Hippocampal formation (tissue), 2 donors: ENCODE data around the gene DISC1.
"Not testable (repeated sequence)": the region's sequence is repeated elsewhere in the genome, so short reads cannot be mapped to it uniquely, and the experiment has no call there.

Experiments
- DNase-seq, 2 donors: peaks; one replicate each; lab custom pipeline; 2025; lab: John Stamatoyannopoulos, UW

The DISC1 gene

DNA sequence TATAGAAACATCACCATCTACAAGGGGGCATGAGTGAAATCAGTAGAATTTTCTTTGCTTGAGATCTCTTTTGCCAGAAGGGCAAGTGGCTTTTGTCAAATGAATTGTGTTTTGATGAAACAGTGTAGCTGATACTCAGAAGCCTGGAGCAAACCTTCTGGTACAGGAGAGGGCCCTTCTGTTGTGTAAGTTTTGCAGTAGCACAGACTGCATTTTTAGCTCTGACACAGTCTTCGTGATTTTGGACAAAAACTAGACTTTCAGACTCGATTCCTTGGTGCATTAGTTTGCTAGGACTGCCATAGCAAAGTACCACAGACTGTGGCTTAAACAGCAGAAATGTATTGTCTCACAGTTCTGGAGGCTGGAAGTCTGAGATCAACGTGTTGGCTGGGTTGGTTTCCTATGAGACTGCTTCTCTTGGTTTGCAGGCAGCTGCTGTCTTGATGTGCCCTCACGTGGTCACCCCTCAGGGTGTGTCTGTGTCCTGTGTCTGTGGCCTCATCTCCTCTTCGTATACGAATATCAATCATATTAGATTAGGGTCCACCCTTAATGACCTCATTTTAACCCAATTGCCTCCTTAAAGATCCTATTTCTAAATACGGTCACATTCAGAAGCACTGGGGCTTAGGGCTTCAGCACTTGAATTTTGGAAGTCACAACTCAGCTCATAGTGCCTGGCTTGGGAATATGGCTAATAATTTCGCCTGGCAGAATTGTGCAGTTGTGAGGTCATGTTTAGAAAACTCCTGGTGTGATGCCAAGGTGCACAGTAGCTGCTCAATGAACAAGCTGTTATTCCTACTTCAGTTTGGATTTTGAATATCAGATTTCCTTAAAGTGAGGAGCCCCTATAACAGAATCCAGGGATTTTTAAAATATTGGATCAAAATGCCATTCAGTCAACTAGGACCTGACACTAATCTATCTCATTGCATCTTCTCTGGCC is 21.2 kb upstream of the DISC1 start:
- DNase-seq = no peak

DNA sequence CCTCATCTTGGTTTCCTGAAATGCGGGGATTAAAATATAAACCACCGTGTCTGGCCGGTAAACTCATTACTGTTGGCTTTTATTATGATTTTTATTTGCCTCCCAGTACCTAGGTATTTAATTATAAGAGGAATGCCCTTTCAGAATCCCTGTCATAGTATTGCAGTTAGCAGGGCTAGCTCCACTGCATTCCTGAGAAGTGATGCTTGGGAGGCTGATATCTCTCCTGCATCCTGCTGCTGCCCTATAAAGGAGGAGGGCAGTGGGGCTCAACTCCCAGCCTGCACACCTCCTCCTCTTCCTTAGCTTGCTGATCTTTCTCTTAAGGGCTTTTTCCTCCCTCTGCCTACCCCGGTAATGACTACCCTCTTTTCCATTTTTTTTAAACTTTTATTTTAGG is 19.9 kb upstream of the DISC1 start:
- DNase-seq = no peak

DNA sequence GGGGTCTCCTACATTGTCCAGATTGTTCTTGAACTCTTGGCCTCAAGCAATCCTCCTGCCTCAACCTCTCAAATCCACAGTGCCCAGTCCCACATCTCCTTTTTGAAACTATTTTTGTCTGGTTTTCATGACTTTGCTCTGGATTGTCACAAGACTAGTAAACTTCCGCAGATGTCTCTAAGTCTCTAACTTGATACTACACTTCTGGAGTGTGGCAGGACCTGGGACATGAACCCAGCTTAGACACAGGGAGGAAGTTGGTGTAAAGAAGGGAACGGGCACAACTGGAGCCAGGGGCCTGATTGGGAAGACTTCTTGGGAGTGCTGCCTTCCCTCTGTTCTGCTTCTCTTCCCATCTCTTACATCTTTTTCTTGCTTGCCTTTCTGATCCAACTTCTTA is 16.2 kb upstream of the DISC1 start:
- DNase-seq = no peak

DNA sequence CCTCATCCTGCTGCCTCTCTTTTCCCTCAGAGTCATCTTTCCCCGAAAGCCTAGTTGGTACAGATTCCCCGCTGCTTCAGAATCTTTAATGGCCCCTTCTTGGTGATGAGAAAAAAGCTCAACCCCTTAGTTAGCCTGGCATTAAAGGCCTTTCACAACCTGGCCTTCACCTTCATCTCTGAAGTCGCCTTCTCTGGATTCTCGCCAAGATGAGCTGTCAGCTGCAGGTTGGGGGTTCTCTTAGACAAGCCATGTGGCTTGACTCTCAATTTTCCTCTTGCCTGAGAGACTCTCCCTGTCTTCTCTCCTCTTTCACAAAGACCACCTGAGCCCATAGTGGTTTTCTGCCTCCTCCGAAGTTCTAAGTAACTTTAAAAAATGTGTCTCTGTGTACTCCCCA is 15.5 kb upstream of the DISC1 start:
- no peak for DNase-seq

DNA sequence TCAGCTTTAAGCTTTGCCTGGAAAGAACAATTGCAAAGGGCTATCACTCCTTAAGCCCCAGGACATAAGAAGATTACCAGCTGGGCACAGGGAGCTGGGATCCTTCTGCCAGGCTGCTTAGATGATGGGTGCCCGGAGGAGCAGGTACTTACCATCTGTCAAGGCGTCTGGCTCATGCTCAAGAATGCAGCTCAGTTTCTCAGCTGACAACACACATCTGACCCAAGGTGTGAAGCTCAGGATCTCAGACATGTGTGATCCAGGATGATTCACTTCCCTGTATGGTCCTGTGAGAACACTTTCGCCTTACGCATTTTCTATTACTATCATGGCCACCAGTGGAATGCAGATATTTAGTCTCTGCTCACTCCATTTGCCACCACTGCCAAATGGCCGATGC is 14.7 kb upstream of the DISC1 start:
- DNase-seq = no peak

DNA sequence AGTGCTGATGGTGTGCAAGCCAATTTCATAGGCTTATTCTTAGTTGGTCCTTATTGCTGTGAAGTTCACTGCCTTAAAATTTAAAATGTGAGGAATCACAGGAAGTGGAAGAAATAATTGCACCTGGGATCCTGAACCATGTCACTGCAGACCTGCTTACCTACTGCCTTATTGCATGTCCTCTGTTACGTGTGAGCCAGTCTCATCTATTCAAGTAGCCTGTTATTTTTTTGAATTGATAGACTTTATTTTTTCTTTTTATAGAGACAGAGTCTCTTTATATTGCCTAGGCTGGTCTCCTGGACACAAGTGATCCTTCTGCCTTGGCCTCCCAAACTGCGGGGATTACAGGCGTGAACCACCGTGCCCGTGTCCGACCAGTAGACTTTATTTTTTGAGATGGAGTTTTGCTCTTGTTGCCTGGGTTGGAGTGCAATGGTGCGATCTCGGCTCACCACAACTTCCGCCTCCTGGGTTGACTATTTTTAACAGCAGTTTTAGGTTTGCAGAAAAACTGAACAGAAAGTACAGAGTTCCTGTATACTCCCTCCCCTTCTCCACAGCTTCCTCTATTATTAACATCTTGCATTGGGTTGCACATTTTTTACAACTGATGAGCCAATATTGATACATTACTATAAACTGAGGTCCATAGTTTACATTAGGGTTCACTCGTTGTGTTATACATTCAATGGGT is 14.0 kb upstream of the DISC1 start:
- DNase-seq = no peak

DNA sequence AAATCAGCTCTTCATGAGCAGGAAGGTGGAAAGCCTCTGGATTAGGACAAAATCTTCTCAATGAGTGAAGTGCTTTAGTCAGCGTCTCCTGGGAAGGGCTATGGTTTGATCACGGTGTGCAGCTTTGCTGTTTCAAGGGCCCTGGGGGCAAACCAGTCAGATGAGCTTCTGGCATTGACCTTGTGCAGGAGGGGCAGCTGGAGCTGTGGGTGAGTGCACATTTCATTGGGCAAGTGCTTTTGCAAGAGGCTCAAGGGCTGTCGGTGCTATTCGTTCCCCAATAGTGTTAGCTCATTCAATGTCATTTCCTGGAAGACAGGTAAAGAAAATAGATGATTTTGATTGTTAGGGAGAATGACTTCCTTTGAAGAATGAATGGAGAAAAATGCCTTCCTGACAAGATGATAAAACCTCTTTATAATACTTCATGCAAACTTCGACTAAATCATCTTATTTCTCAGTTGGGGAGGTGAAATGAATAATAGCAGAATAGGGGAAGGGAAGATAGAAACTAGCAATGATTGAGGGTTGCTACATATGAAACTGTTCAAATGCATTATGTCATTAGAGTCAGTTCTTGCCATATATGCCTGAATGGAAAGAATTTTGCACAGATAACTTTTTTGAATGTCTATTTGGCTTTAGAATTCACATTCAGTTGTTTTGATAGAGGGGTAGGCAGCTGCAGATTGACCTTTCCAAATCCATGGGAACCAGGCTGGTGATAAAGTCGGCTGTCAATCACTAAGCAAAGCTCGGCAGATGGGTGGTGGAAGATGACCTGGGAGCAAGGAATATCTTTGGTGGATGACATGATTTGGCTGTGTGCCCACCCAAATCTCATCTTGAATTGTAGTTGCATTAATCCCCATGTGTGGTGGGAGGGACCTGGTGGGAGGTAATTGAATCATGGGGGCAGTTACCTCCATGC is 12.9 kb upstream of the DISC1 start:
- no peak for DNase-seq

DNA sequence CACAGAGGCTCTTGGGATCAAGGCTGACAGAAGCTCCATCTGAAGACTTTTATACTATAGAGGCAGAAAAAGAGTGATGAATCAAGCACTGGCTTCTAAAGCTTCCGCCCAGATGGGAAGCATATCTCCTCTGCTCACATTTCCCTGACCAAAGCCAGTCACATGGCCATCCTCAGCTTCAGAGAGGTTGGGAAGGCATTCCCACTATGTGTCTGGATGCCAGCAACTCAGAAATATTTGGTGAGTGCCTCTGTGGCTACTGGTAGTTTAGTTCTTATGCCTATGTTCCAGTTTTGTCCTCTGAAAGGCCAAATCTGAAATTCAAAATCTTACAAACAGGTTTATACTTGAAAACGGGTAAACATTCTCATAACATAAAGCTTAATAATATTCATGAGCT is 9.9 kb upstream of the DISC1 start:
- no peak for DNase-seq

DNA sequence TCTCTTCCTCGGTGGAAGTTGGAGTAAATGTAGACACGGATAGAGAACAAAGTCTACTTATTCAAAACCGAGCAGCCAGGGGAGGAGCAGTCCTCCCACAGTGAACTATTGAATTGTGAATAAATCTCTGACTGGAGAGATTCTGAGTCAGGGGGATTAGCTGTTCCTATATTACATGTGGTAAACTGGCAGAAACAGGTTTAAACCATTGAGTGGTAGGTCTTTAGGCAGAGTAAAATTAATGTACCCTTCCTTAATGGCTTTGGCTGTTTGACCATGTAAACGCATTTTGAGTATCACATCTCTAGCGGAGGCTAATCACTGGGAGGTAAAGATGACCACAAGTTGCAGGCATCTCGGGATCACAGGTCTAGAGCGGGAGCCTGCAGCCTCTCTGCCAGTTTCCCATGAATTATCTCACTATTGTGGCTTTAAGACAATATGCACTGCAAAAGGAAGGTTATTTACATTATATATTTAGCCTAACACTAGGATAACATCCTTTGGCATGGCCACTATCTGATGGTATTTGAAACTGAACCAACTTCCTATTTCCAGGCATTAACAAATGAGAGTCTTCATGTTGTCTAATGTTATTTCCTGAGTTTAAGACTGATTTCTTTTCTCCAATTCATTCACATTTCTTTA is 7.9 kb upstream of the DISC1 start:
- DNase-seq = no peak

DNA sequence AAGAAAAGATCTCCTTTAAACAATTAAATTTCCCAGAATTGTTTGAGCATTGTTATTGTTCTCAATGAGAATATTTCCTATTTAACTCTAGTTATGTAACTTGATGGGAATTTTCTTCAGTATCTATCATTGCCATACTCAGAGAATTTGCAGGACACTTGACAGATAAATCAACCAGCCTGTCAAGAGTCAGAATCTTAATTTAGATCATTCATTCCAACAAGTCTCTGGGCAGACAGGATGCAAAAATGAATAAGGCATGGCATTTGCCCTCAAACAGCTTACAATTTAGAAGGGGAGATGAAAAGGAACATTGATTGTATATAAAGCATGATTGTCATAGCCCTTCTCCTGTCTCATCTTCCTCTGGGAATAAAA is 7.3 kb upstream of the DISC1 start:
- DNase-seq = no peak

DNA sequence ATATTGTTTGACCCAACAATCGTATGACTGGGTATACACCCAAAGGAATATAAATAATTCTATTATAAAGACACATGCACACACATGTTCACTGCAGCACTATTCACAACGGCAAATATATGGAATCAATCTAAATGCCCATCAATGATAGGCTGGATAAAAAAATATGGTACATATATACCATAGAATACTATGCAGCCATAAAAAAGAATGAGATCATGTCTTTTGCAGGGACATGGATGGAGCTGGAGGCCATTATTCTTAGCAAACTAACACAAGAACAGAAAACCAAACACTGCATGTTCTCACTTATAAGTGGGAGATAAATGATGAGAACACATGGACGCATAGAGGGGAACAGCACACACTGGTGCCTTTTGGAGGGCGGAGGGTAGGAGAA is 1.5 kb upstream of the DISC1 start:
- DNase-seq = not testable (repeated sequence)

DNA sequence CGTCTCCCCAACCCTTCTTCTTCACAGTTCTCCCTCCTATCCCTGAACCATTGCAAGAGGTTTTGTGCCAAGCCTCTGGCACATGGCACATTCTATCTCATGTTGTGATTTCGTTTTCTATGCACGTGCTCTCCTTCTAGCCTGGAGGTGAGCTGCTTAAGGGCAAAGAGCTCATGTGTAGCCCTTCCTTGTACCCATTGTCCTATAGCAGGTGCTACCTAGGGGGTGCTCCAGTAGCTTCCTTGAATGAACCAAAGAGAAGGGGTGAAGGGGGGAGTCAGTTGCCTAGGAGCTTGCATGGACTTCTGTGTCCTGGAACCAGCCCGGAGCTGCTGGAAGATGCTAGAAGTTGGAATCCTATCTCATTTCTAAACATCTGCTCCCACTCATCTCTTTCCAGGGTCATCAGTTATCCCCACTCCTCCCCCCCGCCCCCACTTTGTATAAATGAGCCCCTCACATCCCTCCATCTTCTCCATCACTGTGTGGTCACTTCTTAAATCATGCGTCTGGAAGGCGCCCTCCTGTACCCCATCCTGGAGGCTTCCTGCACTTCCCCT is 535 bp upstream of the DISC1 start:
- no peak for DNase-seq

DNA sequence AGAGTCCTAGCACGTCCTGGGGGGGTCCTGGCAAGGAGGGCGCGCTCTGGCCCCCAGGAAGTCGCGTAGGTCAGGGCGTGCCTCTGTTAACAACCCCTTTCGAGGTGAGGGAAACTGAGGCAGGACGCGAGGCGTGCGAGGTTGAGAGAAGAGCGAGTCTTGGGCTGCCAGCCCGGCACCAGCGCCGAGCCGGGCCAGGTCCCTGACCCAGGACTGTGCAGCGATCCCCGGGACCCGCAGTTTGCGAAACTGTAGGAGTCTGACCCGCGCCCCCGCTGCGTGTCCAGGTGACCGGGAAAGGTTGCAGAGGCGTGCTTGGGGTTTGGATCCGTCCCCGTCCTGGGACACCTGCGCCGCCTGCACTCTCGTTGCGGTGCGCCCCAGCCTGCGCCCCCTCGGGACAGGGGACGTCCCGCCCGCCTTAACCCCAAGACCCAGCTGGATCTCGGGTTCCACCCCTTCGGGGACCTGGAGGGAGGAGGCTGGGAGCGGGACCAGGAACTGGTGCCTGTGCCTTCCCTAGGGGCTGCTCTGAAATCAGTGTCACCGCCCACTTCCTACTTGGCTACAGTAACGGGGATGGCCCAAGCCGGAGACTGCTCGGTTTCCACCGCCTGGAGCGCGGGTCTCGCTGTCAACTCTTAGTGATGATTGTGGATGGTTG is 493 bp downstream of the DISC1 start:
- DNase-seq = peak in 1 of 2 donors; percentile 52

DNA sequence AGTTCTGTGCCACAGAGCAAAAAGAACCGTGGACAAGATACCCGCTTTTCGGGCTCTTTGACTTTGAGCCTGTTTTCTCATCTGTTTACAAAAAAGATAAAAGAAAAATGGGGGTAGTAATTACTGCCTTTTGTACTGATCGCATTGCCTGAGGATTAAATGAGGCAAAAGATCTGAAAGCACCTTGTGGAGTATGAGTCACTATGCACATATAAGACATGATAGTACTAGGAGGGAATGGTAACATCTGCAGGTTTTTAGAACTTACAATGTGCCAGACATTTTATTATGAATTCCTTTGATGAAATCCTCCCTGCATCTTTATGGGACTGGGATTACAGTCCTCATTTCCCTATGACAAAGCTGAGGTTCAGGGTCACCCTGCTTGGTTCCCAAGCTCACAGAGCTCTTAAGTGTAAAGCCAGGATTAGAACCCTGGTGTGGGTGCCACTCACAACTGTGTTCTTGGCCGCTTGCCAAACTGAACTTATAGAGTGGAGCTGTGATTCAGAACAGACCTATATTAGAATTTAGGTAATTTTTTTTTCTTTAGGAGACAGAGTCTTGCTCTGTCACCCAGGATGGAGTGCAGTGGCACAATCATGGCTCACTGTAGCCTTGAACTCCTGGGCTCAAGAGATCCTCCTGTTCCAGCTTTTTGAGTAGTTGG is 1.8 kb downstream of the DISC1 start:
- no peak for DNase-seq

DNA sequence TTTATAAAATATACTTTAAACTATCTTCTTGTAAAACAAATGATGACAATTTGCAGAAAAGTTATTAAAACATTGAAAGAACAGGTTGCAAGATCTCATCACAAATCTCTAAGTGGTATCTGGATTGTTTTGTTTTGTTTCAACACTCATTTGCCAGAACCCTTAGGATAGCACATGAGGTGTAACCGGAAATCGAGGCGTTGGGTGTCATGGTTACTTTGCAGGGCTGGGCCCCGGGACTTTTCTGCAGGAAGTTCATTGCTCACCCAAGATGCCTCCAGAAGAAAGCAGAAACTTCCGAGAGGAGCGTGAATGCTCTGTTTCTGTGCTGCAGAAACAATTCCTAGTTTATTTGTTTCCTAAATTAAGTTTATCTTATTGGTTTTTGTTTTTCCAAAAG is 2.5 kb downstream of the DISC1 start:
- DNase-seq = no peak

DNA sequence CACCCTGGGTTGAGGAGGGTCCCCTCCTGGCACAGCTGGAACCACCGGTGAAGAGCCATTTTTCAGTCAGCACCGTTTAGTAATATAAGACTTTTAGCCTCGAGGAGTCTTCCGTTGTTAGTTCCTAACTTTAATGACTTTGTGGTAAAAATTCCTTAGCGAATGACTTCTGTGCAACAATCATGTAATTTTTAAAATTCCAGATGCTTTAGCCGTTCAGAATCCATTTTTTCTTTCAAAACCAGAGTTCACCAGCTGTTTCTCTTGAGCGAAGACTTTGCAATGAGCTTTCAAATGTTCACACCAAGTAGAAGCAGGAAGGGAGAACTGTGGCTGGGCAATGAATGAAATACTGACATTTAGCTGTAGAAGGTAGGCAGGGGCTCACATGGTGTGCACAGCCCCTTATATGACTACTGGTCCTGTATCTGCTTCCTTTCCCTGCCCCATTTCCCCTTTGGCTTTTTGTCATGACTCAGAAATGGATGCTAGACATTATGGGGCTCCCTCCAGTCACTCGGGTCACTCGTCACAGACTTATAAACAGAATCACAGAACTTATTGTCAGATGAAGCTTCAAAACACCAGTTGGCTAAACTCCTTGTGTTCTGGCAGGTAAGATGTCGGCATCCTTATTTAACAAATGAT is 4.1 kb downstream of the DISC1 start:
- no peak for DNase-seq

DNA sequence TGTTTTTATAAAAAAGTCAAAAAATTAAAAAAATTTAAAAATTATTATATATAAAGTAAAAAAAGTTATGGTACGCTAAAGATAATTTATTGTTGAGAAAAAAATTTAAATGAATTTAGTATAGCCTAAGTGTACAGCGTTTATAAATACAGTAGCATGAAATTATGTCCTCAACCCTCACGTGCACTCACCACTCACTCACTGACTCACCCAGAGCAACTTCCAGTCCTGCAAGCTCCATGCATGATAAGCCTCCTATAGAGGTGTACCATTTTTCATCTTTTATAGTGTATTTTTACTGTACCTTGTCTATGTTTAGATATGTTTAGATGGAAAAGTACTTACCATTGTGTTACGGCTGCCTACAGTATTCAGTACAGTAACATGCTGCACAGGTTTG is 5.1 kb downstream of the DISC1 start:
- DNase-seq = no peak

DNA sequence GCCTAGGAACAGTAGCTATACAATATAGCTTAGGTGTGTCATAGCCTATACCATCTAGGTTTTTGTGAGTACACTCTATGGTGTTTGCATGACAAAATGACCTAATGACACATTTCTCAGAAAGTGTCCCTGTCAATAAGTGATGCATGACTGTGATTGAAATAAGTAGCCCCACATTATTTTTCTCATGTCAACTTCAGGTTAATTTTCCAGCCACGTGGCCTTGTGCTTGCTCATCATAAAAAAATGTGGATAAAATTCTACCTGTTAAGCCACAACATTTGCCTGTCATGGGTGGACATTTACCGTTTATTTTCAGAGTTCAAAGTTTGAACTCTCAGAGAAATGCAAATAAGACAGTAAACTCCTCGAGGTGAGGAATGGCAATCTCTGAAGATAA is 5.5 kb downstream of the DISC1 start:
- no peak for DNase-seq

DNA sequence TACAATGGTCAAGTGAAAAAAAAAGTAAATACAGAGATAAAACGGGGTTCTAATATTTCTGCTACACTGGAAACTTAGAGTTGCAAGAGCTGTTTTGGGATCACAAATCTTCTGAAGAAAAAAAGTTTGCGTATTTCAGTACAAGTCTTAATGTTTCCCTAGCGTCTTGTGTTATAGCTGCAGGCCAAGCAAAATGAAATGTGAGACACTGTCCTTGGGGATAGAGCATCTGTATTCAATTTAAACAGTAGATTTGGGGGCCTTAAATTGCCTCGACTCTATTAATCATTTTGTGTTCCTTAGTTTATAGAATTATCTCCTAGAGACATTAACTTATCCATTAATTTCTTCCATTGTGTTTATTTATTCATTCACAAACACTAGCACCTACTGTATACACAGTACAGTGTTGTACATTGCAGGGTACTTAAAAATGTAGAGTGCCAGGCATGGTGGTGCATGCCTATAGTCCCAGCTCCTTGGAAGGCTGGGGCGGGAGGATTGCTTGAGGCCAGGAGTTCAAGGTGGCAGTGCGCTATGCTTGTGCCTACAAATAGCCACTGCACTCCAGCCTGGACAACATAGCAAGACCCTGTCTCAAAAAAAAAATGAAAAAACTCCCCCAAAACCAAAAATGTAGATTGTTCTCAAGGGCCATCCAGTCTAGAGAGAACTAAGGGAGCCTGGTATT is 7.9 kb downstream of the DISC1 start:
- no peak for DNase-seq
